GM23248 (cell line): Measurements from ENCODE around the gene THAP7. TPM values are rescaled to one million over a fixed set of nuclear protein-coding genes. Genes with fewer than 3 reads are reported as not detected.

Experiments used
- DNase-seq: peaks from one replicate; pipeline ENCODE4 v3.0.0-alpha.2; 2015
- H2AFZ ChIP-seq: fragments of 200-600 bp; sonication (generic); 2 replicates; pipeline ENCODE4 v1.6.1; 2016; ENCODE audit warnings: antibody characterized with exemption
- H3F3A ChIP-seq: fragments of 200-600 bp; sonication (generic); 2 replicates; pipeline ENCODE4 v1.6.1; 2016; ENCODE audit warnings: mild to moderate bottlenecking, antibody characterized with exemption, mixed run types; ENCODE audit not compliant: insufficient read depth
- H3K27ac ChIP-seq: fragments of 200-600 bp; sonication (generic); 2 replicates; pipeline ENCODE4 v1.5.1; 2016; ENCODE audit warnings: mild to moderate bottlenecking
- H3K27me3 ChIP-seq: fragments of 200-600 bp; sonication (generic); replicated peaks from 2 replicates; pipeline ENCODE4 v1.6.1; 2016; ENCODE audit warnings: mild to moderate bottlenecking; ENCODE audit not compliant: insufficient read depth
- H3K36me3 ChIP-seq: fragments of 200-600 bp; sonication (generic); 2 replicates; pipeline ENCODE4 v1.6.1; 2016; ENCODE audit warnings: low read depth, mild to moderate bottlenecking
- H3K4me1 ChIP-seq: fragments of 200-600 bp; sonication (generic); 2 replicates; pipeline ENCODE4 v1.6.1; 2016; ENCODE audit warnings: mild to moderate bottlenecking; ENCODE audit not compliant: insufficient read depth
- H3K4me2 ChIP-seq: fragments of 200-600 bp; sonication (generic); one replicate; pipeline ENCODE4 v1.6.1; 2016; ENCODE audit warnings: mild to moderate bottlenecking; ENCODE audit not compliant: unreplicated experiment
- H3K4me3 ChIP-seq: fragments of 200-600 bp; sonication (generic); 2 replicates; pipeline ENCODE4 v1.5.1; 2016; ENCODE audit warnings: mild to moderate bottlenecking
- H3K79me2 ChIP-seq: fragments of 200-600 bp; sonication (generic); 2 replicates; pipeline ENCODE4 v1.6.1; 2016; ENCODE audit warnings: mild to moderate bottlenecking; ENCODE audit not compliant: insufficient read depth
- H3K9ac ChIP-seq: fragments of 200-600 bp; sonication (generic); 2 replicates; pipeline ENCODE4 v1.6.1; 2016; ENCODE audit warnings: mild to moderate bottlenecking
- H3K9me2 ChIP-seq: fragments of 200-600 bp; sonication (generic); 2 replicates; pipeline ENCODE4 v1.6.1; 2016; ENCODE audit warnings: mixed run types, mild to moderate bottlenecking, moderate library complexity; ENCODE audit not compliant: insufficient read depth
- H3K9me3 ChIP-seq: fragments of 200-600 bp; sonication (generic); one replicate; pipeline ENCODE4 v1.6.1; 2017; ENCODE audit warnings: low read depth
- H4K20me1 ChIP-seq: fragments of 200-600 bp; sonication (generic); 2 replicates; pipeline ENCODE4 v1.6.0; 2016; ENCODE audit not compliant: insufficient read depth
- EZH2 ChIP-seq: fragments of 200-600 bp; sonication (generic); IDR thresholded peaks from 2 replicates; pipeline ENCODE4 v1.6.1; 2018; ENCODE audit warnings: antibody characterized with exemption, mild to moderate bottlenecking; ENCODE audit not compliant: insufficient read depth, poor library complexity, severe bottlenecking
- EZH2phosphoT487 ChIP-seq: fragments of 200-600 bp; sonication (generic); IDR thresholded peaks from 2 replicates; pipeline ENCODE4 v1.6.1; 2018; ENCODE audit warnings: antibody characterized with exemption, moderate library complexity, mild to moderate bottlenecking, low read depth; ENCODE audit not compliant: insufficient read depth
- WGBS, 2 experiments: methylation state at CpG; one replicate each; pipeline ENCODE4 v1.1.6; 2015 to 2017; ENCODE audit warnings: low lambda C conversion rate in 2 of 2, low coverage in 1 of 2; ENCODE audit errors: missing lambda C conversion rate in 2 of 2; 5-methylcytosine and 5-hydroxymethylcytosine counted together
- in situ Hi-C: fragments of 300-500 bp; cut with MboI; formaldehyde crosslinking; loops from 2 replicates; pipeline ENCODE4 v1.15.0; 2020
- polyA plus RNA-seq: library from polyadenylated mRNA; unstranded; fragments of >200 nt; fragmentation: Nextera tagmentation; extraction: Ambion mirVana; gene quantifications from 2 replicates; pipeline ENCODE4 v1.2.1, GENCODE V29; 2016
- total RNA-seq: library from RNA; depleted of rRNA; stranded (reverse); fragments of >200 nt; shearing (Covaris generic); gene quantifications from 2 replicates; pipeline ENCODE4 v1.2.3, GENCODE V29; 2014

THAP7 gene
- total and polyA plus RNA-seq, 2 experiments from 2014 or later = 27.5 to 32.5 TPM

GRCh38 chr22:20965888-20966855, 35.7 kb downstream of the THAP7 start:
- Histone ChIP-seq H4K20me1 (no peaks in the 10 kb centered on the region), H3K9me2 (no peaks in the 10 kb centered on the region), H3K4me2 (no peak overlapping the region), H3K9ac (no peak overlapping the region), H3K27ac (no peak overlapping the region), H3K4me1 (no peaks in the 10 kb centered on the region), H3K79me2 (no peaks in the 10 kb centered on the region), H3K9me3 (no peaks in the 10 kb centered on the region), H3K36me3 (no peaks in the 10 kb centered on the region), H3K27me3 (peaks cover 7% of the 10 kb centered on the region; the same call in 1 of the 2 replicates), H3F3A (no peaks in the 10 kb centered on the region), H3K4me3 (no peak overlapping the region), H2AFZ (no peak overlapping the region)
- 89 to 90% methylated on average over 13 of the region's 13 CpGs for WGBS, 2 experiments
- TF ChIP-seq EZH2phosphoT487 (no peak), EZH2 (no peak)
- in situ Hi-C loops = no loop called here
- DNase-seq = no peak

- DNase-seq = no peak
- WGBS, 2 experiments = 13 to 40% methylated on average over 19 to 56 of the region's 65 CpGs
These were observed 36.6 kb downstream of the THAP7 start for GRCh38 chr22:20965104-20965887.

GRCh38 chr22:20964799-20965103, 37.2 kb downstream of the THAP7 start:
- no peaks in the 10 kb centered on the region for H3K79me2 ChIP-seq
- H3K36me3 ChIP-seq = no peaks in the 10 kb centered on the region
- H3K27ac ChIP-seq = no peak overlapping the region
- H3K9ac ChIP-seq = no peak overlapping the region
- no peaks in the 10 kb centered on the region for H3F3A ChIP-seq
- peak overlapping the region; percentile 65 for H3K4me2 ChIP-seq
- TF ChIP-seq EZH2 = peak; percentile 18
- TF ChIP-seq EZH2phosphoT487 = no peak
- in situ Hi-C loops = no loop called here
- no peaks in the 10 kb centered on the region for H3K9me2 ChIP-seq
- H2AFZ ChIP-seq = no peak overlapping the region
- peak overlapping the region; percentile 60 for H3K4me3 ChIP-seq
- peaks cover 7% of the 10 kb centered on the region; the same call in 1 of the 2 replicates for H3K27me3 ChIP-seq
- H3K9me3 ChIP-seq = no peaks in the 10 kb centered on the region
- no peaks in the 10 kb centered on the region for H4K20me1 ChIP-seq
- H3K4me1 ChIP-seq = no peaks in the 10 kb centered on the region
- WGBS, 2 experiments = 6 to 8% methylated on average over 11 to 28 of the region's 28 CpGs
- no peak for DNase-seq

More at GRCh38 chr22:20965104-20965887, 36.6 kb downstream of the THAP7 start:
- peaks cover 7% of the 10 kb centered on the region; the same call in 1 of the 2 replicates for H3K27me3 ChIP-seq
- TF ChIP-seq EZH2phosphoT487 (no peak), EZH2 (no peak)
- no peaks in the 10 kb centered on the region for H4K20me1 ChIP-seq
- peak overlapping the region; percentile 65 for H3K4me2 ChIP-seq
- no peaks in the 10 kb centered on the region for H3F3A ChIP-seq
- in situ Hi-C loops = no loop called here
- H3K79me2 ChIP-seq = no peaks in the 10 kb centered on the region
- H3K9me3 ChIP-seq = no peaks in the 10 kb centered on the region
- H3K36me3 ChIP-seq = no peaks in the 10 kb centered on the region
- H2AFZ ChIP-seq = no peak overlapping the region
- H3K4me1 ChIP-seq = no peaks in the 10 kb centered on the region
- peak overlapping the region; percentile 59 for H3K4me3 ChIP-seq
- H3K27ac ChIP-seq = no peak overlapping the region
- no peaks in the 10 kb centered on the region for H3K9me2 ChIP-seq
- no peak overlapping the region for H3K9ac ChIP-seq

DNA sequence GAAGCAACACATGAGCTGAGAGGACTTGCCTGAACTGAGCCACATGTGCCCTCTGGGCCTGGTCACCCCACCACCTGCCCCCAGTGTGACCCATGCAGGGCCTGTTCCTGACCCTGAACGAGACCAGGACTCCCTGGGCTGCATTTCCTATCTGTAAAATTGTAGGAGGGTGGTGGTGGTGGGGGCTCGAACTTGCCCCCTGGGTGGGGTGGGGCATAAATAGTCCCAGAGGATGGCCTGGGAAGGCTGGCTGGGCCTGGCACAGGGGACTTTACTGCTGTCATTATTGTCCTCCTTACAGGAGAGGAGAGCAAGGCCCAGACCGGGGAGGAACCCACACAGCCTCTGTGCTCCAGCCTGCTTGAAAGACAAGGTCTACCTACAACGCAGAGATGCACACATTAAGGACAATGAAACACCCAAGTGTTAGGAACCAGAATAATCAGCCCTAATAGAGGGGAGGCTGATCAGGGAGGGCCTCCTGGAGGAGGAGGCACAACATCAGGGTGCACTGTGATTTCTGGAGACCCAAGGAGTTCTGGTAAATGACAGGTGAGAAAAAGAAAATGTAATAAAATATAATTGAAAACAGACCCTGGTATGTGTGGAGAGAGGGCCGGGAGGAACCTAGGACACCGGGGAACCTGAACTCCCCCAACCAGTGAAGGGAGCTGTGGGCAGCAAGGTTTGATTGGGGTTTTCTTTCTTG, 37.7 kb downstream of the THAP7 start:
- H4K20me1 ChIP-seq = no peaks in the 10 kb centered on the region
- H3K27ac ChIP-seq = no peak overlapping the region
- no peaks in the 10 kb centered on the region for H3K36me3 ChIP-seq
- H3K27me3 ChIP-seq = peaks cover 7% of the 10 kb centered on the region; the same call in 1 of the 2 replicates
- no peaks in the 10 kb centered on the region for H3K9me3 ChIP-seq
- TF ChIP-seq EZH2 (peak; percentile 76), EZH2phosphoT487 (0 out of 2 replicates have a peak, but pooled peaks have one; percentile 51)
- H3F3A ChIP-seq = no peaks in the 10 kb centered on the region
- H3K4me3 ChIP-seq = peak overlapping the region; percentile 60
- DNase-seq = no peak
- no peak overlapping the region for H2AFZ ChIP-seq
- no peak overlapping the region for H3K9ac ChIP-seq
- H3K4me2 ChIP-seq = peak overlapping the region; percentile 65
- in situ Hi-C loops = no loop called here
- H3K4me1 ChIP-seq = no peaks in the 10 kb centered on the region
- H3K79me2 ChIP-seq = no peaks in the 10 kb centered on the region
- no peaks in the 10 kb centered on the region for H3K9me2 ChIP-seq
- 55 to 56% methylated on average over 6 of the region's 6 CpGs for WGBS, 2 experiments
